GM21737 (cell line): ENCODE measurements around the gene B3GAT1.
"Not testable (repeated sequence)": the region's sequence is repeated elsewhere in the genome, so short reads cannot be mapped to it uniquely, and the experiment has no call there.

Source experiments
- ATAC-seq: cut with Tn5 transposase; IDR thresholded peaks from one replicate; pipeline ENCODE4 v1.9.1; 2021; ENCODE audit warnings: mild to moderate bottlenecking, moderate library complexity; ENCODE audit not compliant: unreplicated experiment

Gene B3GAT1

DNA sequence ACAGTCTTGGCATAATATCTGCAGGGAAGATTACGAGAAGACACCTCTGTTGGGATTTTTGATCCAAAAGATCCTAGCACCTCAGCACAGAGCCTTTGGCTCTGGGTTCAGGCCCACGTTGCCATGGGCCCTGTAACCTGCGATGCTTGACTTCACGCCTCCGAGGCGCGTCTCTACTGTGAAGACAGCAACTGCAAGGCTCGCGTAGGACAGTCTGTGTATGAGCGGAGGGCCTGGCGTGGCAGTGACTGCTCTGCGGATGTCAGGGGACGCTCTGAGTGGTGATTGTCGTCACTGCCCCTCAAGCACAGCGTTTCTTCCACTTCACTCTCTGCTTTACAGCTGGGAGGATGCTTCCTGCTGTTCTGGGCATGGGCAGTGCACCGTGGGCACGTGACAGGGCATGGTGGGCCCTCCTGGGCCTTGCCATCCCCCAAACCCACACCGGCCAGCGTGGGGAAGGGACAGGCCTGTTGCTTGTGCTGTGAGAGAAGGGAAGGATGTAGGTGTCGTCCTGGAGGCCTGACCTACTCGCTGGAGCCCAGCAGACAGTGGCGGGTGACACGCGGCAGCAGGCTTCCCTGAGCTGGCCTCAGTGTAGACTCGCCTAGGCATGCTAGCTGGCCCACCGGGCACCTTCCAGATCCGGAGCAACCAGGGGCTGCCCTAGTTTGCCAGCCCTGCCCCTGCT lies 53.7 kb downstream of the B3GAT1 start:
- ATAC-seq: no peak

DNA sequence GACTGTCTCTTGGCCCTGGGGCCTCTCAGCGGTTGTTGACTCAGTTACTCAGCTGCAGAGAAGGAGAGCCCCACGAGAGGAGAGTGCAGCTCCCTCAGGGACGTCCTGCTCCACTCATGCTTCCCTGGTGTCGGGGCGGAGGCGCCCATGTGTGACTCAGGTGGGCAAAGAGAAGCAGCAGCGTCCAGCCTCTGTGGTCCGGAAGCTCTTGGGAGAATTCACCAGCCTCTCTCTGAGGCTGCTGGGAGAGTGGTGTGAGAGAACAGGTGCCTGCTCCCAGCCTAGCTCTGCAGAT lies 54.5 kb downstream of the B3GAT1 start:
- no peak for ATAC-seq

DNA sequence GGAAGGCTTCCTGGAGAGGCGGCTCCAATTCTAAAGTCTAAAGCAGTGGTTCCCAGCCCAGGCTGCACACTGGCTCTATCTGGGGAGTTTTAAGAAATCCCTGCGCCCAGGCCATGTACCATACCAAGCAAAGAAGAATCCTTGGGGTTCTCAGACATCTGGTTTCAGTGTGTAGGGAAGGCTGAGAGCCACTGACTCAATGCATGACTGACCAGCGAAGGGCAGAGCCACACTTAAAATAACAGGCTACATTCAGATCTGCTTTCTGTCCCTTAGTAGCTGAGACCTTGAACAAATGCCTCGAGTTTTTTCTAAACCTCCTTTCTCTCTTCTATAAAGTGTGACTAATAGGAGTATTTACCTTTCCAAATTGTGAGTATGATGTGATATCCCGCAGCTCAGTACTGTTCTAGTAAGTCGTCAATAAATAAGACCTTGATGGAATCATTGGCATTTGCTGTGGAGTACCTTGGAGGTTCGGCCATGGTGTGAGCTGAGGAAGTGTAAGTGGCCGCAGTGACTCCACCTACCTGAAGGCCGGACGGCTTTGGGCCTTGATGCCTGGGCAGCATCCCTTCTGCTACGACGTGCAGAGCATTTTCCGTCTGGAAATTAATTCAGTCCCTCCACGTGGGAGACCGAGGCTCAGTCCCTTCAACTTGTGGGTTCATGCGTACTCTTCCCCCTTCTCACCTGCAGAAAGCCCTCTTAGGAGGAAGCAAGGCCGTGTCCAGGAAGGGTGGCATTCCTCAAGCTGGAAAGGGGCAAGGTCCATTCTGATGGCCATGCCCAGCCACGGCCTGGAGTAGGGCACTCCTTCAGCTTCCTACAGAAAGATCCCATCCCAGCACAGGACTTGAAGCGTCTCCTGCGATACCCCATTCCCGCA lies 55.1 kb downstream of the B3GAT1 start:
- no peak for ATAC-seq

DNA sequence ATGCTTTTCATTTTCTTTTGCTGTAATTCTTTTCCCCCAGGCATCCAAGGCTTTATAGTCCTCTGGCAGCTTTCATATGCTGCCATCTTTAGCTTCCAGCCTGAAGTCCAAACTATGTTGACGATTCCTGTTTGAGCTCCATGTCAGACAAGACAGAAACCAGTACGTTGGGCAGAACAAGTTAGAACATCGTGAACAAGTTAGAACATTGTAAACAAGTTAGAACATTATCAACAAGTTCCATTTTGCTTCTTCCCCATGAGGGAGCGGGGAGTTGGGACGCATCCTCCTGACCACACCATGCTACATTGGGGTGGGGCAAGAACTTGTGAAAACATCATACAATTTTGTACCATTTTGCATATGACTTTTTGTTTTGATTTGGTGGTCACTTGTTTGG lies 56.4 kb downstream of the B3GAT1 start:
- ATAC-seq: no peak

DNA sequence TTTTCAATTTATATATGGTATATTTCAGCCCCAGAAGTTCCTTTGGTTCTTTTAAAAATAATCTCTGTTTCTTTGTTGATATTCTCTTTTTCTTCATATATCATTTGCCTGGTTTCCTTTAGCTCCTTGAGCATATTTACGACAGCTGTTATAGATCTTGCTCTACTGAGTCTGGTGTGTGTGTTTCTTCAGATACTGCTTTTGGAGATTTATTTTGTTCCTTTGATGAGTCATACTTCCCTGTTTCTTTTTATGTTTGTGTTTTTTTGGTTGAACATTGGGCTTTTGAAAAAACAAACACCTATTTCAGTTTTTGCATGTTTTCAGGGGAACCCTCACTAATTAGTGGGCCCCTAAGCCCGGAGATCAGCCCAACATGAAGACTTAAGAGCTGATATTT lies 56.9 kb downstream of the B3GAT1 start:
- no peak for ATAC-seq

DNA sequence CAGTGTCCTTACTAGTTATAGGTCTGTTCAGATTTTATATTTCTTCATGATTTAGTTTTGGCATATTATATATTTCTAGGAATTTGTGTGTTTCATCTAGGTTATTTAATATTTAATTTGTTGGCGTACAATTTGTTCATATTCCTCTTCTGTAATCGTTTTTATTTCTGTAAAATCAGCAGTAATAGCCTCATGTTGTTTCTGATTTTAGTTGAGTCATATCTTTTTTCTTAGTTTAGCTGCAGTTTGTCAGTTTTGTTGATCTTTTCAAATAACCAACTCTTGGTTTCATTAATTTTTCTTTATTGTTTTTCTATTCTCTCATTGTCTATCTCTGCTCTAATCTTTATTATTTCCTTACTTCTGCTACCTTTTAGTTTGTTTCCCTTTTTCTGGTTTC lies 59.9 kb downstream of the B3GAT1 start:
- ATAC-seq: no peak

DNA sequence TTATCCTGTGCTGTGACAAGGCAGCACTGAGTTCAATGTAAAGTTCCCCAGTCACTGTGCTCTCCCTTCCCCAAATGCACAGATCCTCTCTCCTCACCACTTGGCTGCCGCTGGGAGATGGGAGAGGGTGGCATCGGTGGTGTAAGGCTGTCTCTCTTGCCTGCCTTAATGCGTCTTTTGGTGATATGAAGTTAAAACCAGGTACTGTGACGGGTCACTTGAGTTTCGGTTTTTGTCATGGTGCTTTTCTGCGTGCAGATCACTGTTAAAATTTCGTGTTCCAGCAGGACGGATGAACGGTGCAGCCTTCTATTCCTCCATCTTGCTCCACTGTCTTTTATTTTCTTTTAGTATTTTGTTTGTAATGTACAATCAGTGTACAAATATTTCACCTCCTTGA lies 61.7 kb downstream of the B3GAT1 start:
- no peak for ATAC-seq

DNA sequence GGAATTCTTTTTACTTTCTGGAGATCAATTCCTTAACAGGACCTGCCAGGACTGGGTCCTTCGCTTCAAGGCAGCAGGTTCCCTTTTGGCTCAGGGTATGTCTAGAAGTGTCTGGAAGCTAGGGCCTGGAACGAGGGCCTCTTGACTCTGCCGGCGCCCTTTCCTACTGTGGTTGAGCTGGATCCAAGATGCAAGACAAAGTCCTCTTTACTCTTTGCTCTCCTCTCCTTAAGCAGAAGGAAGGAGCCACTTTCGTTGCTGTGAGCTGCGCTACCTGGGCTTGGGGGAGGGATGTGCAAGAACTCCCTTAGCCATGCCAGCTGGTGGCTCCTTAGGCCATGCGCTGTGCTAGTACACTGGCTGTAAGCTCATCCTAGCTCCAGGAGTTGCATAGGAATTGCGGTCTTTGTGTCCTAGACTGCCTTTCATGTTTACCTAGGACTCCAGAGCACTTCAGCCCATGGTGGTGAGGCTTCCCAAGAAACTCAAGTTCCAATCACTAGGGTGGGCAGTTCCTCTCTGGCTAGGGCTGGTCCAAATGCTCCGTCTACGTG lies 62.2 kb downstream of the B3GAT1 start:
- ATAC-seq: no peak

DNA sequence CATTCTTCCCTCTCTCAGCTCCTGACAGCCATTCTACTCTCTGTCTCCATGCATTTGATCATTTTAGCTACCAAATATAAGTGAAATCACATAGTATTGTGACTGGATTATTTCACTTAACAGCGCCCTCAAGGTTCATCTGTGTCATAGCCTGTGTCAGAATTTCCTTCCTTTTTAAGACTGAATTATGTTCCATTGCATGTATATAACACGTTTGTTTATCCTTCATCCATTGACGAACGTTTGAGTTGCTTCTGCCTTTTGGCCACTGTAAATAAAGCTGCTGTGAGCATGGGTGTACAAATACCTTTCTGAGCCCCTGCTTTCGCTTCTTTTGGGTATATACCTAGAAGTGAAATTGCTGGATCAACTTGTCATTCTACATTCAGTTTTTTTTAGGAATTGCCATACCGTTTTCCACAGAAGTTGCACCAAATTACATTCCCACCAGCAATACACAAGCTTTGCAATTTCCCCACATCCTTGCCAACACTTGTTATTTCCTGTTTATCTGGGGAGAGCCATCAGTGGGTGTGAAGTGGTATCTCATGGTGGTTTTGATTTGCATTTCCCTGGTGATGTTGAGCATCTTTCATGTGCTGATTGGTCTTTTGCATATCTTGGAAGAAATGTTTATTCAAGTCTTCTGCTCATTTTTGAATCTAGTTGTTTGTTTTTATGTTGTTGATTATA lies 62.8 kb downstream of the B3GAT1 start:
- ATAC-seq: no peak

DNA sequence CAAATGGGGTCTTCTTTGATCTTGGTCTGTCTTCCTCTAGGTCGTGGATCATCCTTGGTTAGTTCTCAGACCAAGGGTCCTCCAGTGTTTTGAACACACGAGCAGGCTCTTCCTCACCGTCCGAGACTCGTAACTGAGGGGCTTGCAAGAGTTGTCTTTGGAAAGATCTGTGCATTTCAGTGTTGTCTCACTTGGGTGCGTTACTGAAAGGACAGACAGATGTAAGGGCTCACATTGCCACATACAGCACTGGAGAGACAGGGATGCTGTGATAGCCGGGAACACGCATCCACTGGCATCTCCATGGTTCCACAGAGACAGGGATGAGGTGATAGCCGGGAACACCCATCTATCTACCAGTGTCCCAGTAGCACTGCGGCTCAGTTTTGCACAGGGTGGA lies 64.6 kb downstream of the B3GAT1 start:
- no peak for ATAC-seq

DNA sequence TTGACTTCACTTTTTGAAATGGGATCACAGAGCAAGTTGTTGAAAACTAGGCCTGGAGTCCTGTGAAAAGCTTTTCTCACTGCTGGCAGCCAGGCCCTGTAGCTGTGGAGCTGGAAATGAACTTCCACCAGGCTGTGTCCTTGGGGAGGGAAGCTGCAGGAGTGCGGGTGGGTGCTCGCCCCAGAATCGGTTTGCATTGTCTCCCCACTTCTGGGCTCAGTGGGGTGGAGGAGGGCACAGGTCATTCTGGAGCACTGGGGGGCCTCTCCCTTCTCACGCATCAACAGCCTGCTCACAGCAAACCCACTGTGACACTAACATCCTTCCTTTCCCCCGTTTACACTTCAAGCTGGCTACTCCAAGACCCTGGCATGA lies 65.1 kb downstream of the B3GAT1 start:
- ATAC-seq: no peak

DNA sequence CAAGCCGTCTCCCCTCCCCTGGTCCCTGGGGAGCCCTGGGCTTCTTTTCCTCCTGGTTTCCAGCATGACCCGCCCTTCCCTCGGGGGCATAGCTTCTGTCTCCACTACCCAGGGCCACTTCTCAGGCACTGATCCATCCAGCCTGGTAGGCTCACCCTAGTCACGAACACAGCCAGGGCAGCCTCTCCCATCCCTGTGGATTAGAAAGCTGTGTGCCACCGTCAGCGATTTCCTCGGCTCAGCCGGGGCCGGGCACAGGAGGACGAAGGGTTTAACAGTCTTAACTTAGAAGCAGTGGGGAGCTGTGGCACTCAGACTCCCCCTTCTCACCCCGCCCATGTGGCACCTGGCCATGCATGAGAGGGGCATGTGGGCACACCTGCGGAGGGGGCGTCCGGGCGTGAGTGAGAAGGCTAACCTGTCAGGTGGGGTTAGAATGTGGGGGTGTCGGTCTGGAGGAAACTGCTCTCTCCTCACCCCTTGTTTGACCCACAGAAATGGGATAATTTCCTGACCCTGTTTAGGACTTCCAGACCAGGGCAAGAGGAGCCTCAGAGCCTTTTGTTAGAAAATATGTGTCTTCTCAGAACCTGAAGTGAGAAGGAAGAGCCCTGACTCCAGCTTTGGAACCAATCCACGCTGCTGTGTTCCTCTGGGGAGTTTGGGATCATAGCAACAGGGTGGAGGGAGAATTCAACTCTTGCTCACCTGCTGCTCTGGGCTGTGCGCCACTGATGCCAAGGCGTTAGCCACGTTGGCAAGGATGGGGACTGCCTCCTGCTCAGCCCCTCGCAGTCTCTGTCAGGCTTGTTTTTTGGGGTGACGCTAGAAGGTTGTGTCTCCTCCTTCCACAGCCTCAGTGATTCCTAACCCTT lies 65.7 kb downstream of the B3GAT1 start:
- ATAC-seq: no peak

DNA sequence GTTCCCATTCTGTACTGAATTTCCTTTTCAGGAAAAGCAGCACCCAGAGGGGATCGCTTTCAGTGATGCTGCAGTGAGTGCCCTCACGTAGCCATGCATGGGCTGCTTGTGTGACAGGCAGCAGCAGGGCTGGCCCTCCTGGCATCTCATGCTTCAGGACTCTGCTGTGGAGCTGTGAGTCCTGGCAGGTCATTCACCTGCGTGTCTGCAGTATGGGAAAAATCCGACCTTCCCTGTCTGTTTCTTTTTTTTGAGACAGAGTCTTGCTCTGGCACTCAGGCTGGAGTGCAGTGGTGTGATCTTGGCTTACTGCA lies 66.8 kb downstream of the B3GAT1 start:
- ATAC-seq: no peak

DNA sequence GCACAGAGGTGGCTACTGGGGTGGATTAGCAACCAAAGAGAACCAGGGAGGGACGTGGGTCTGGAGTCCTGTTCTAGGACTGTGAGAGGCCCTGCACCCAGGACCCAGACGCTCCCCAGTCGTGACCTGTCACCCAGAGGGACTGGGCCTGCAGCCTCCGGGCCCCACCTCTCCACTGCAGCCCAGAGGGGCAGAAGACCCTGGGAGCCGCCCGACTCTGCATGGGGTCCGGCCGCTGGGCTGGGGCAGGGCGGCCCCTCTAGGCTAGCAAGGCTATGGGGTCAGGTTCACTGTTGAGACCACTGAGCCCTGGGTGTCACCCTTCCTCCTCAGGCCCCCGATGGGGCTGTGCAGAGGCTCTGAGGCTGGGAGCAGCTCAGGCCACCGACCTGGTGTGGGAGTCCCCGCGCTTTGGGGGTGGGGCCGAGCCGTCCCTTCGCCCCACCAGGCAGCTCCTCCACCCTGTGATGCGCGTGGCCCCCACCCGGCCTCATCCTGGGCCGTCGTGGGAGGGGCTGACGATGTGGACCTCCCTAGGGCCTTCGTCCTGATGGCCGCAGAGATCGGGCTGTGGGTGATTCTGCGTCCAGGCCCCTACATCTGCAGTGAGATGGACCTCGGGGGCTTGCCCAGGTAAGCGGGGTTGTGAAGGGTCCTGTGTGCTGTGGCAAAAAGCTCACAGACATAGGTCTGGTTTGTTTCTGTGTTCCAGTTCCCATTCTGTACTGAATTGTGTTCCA lies 67.4 kb downstream of the B3GAT1 start:
- ATAC-seq: not testable (repeated sequence)

DNA sequence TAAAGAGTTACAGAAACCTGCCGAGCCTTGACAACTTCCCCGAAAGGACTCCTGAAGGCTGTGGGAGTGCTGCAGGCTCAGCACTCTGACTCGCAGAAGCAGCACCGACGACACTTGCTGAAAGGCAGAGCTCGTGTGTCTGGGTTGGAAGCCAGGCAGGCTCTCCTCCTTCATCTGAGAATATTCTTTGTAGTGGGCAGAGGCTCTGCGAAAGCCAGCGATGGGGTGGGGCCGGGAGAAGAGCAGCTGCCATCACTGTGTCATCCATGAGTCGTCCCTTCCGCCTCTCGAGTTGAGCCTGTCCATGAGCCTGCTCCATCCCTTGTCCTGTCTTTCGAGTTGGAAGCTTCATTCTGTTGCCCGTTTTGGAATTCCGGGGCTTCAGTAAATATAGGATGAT lies 68.4 kb downstream of the B3GAT1 start:
- ATAC-seq: no peak

DNA sequence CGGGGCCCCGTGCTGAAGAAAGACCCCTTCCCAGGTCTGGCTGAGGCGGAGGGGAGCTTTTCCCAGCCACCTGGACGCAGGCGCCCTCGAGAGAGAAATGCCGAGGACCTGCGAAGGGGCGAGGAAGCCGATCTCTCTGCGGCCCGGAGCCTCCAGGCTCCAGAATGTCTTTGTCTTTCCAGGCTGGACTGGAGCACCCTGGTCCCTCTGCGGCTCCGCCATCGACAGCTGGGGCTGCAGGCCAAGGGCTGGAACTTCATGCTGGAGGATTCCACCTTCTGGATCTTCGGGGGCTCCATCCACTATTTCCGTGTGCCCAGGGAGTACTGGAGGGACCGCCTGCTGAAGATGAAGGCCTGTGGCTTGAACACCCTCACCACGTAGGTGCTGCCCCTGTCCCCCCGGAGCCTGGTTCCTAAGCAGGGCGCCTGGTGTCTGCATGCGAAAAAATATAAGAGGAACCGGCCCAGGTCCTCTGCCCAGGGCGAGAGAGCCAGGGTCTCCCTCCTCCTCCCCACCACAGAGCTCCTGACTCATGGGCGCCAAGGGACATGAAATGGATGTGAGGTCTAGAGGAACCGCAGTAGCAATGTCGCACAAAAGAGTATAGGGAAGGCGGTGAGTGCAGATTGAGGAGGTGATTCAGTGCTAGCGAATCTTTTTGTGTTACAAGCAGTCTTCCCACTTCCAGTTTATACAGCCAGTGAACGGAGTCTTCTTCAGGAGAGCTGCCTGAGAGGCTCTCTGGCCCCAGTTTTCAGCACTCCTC lies 69.3 kb downstream of the B3GAT1 start:
- no peak for ATAC-seq

DNA sequence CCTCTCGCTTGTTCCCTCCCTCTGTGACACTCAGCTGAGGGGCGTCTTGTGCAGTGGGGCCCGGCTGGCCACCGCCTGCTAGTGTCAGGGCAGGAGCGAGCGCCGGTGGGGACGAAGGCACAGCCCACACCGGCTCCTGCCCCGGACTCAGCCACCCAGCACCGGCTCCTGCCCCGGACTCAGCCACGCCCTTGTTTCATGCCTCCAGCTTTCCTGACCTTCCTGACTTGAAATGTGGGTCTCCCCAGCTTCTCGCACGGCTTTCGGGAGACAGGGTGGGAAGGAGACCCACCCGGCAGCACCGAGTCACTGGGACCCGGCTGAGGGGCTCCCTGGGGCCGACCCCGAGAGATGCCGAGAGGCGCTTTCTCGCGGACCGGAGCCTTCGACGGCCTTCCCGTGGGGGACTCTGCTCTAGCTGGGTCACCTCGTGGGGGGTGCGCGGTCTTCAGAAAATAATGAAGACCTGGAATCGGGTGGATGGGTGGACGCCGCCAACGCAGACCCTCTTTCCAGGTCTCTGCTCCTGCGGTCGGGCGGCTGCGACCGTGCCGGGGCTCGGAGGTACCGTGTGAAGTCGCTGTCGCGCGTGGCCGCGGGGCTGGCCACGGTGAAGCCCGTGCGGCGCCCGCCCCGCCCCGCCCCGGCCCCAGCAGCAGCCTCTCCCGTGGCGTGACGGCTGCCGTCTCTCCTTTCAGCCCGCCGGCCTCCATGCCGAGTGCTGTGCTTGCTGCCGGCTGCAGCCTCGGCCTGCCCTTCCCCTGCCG lies 70.1 kb downstream of the B3GAT1 start:
- no peak for ATAC-seq

DNA sequence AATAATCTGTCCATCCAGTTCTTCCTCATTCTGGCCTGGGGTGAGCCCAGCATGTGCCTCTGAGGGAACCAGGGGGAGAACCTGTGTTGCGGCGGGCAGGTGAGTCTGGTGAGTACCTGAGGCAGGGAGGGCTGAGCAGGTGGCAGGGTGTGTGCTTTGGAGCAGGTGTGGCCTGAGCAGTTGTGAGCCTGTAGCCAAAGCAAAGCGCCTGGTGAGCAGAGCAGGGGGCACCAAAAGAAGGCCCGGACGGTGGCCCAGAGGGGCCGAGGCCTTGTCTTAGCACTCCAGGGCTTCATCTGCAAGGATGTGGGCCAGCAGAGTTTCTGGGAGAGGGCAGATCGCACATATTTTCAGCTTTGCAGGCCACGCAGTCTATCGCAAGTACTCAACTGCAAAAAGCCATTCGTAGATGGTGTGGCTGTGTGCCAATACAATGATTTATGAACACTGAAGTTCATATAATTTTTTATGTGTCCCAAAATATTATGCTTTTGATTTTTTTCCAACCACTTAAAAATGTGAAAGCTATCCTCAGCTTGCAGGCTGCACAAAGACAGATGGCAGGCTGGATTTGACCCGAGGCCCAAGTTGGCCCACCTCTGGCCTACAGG lies 71.6 kb downstream of the B3GAT1 start:
- ATAC-seq: no peak
